K562 treated with DMSO at 1 percent for 24 hours (cell line): ENCODE results near the gene STK38. TPM values are rescaled to one million over a fixed set of nuclear protein-coding genes. Genes with fewer than 3 reads are reported as not detected.

Source experiments
- total RNA-seq: library from RNA; unstranded; fragments of 300-600 nt; gene quantifications from 2 replicates; pipeline ENCODE4 v1.2.3, GENCODE V29; 2022; ENCODE audit warnings: low read depth; ENCODE audit not compliant: insufficient read depth

The STK38 gene
- 18.6 and 21.5 TPM in 2 replicates for total RNA-seq

DNA sequence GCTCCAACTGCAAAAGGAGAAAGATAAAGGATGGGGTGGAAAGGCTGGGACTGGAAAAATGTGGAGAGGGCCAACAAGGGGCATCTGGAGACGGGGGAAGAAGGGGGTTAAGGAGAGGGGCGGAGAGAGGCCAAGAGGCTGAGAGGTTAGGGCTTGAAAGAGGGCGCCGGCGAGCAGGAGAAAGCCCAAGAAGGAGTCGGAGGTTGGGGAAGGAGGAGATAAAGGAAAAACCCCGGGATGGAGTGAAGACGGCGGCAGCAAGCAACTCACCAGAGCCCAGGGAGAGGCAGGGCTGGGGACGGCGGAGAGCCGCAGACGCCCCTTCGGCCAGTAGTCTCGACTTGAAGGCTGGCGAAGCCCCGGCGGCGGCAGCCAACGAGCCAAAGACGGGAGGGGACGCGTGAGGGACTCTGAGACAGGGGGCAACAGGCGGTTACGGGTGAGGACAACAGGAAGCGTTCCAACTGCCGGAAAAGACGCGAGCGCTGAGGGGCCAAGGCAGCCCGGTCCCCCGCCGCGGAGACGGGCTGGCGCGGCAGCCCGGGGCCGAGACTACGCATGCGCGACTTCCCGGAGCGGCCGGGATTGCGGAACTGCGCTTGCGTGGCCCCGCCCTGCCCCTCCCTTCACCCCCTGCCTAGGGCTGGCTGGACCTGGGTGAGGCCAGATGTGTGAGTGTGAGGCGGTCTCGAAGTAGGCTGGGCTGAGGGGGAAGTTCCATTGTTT, at the start of gene STK38:
Gene STK38, minus strand, starts transcription at position 560 of the 726 bp plus-strand sequence. CDS start 7,277 bp downstream, outside the sequence.

DNA sequence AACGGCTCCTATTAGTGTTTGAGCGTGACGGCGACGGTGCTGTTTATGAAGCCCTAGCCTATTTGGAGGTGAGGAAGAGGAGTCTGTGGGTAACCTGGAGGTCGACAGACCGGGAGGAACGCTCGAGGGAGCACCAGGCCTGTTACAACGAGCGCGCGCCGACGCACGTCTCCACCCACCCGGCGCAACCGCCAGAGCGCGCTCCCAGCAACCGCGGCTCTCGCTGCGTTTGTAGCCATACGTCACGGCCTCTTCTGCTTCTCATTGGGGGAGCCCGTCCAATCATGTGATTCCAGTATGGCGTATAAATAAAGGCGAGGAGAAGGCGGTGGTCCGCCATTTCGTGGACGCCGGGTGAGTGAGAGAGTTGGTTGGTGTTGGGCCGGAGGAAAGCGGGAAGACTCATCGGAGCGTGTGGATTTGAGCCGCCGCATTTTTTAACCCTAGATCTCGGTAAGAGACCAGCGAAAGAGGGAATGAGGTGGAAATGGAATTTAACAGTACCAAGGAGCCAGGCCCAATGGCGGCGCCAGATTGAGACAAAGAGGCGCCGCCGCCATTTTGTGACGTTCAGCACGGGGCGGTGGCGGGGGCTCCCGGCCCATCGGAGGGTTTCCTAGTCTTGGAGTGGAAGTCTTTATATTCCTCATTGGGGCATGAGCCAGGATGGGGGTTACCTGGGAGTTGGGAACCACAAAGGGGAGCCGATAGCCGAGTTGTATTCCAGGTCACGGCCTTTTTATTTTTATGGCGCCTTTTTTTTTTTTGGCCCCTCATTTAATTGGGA, 46.9 kb upstream of the STK38 start, which contains the start of gene SRSF3:
Gene SRSF3, plus strand, starts transcription at position 334 of the 787 bp plus-strand sequence. CDS start 2,401 bp downstream, outside the sequence.

Other genes starting within 250 kb of the STK38 start
- not detected in 2 replicates for gene BNIP5, start 210.6 kb downstream of the STK38 start, total RNA-seq
- gene ETV7, start 159.8 kb downstream of the STK38 start, total RNA-seq, result 1.4 TPM in 1 of 2 replicates, not detected in the other
- gene PXT1, start 104.6 kb downstream of the STK38 start, total RNA-seq, result not detected in 2 replicates
- 44.4 and 49.5 TPM in 2 replicates for gene KCTD20, start 104.5 kb downstream of the STK38 start, total RNA-seq
- gene SRSF3, start 46.9 kb upstream of the STK38 start, total RNA-seq, result 194 and 199 TPM in 2 replicates
- gene CDKN1A, start 131.2 kb upstream of the STK38 start, total RNA-seq, result 29.7 and 30.4 TPM in 2 replicates
- gene RAB44, start 150.3 kb upstream of the STK38 start, total RNA-seq, result not detected in 2 replicates